OCI-LY3 (cell line): ENCODE measurements around the gene SNURF.
"Not testable (repeated sequence)": the region's sequence is repeated elsewhere in the genome, so short reads cannot be mapped to it uniquely, and the experiment has no call there.

ENCODE experiments used
- H2AFZ ChIP-seq: fragments of 200-600, 300-600 bp; shearing (Covaris generic); 2 replicates; pipeline ENCODE4 v1.6.0; 2014; ENCODE audit warnings: antibody characterized with exemption, low read depth, low read length
- H3K27ac ChIP-seq: fragments of 200-600, 300-600 bp; sonication (generic); 2 replicates; pipeline ENCODE4 v1.5.1; 2014; ENCODE audit warnings: mild to moderate bottlenecking, low read length, moderate library complexity, mixed read lengths
- H3K27me3 ChIP-seq: fragments of 200-600, 300-600 bp; sonication (generic); 2 replicates; pipeline ENCODE4 v1.6.1; 2014; ENCODE audit warnings: low read depth, low read length, mixed read lengths
- H3K36me3 ChIP-seq: fragments of 200-600, 300-600 bp; sonication (generic); replicated peaks from 2 replicates; pipeline ENCODE3; 2014; ENCODE audit warnings: low read depth, low read length, mixed read lengths
- H3K4me1 ChIP-seq: fragments of 300-600, 200-600 bp; sonication (generic); 2 replicates; pipeline ENCODE4 v1.6.1; 2014; ENCODE audit warnings: low read length, mixed read lengths
- H3K4me2 ChIP-seq: fragments of 200-600, 300-600 bp; sonication (generic); 2 replicates; pipeline ENCODE4 v1.6.1; 2014; ENCODE audit warnings: low read length, mixed read lengths
- H3K4me3 ChIP-seq: fragments of 300-600, 200-600 bp; sonication (generic); 2 replicates; pipeline ENCODE4 v1.5.1; 2014; ENCODE audit warnings: antibody characterized with exemption, mild to moderate bottlenecking, low read length, moderate library complexity
- H3K79me2 ChIP-seq: fragments of 300-600, 200-600 bp; shearing (Covaris generic); 2 replicates; pipeline ENCODE4 v1.6.1; 2014; ENCODE audit warnings: mild to moderate bottlenecking, low read length, mixed read lengths
- H3K9ac ChIP-seq: fragments of 300-600, 200-600 bp; shearing (Covaris generic); 2 replicates; pipeline ENCODE4 v1.6.0; 2014; ENCODE audit warnings: mild to moderate bottlenecking, low read length, moderate library complexity
- H3K9me3 ChIP-seq: fragments of 200-600, 300-600 bp; shearing (Covaris generic); 2 replicates; pipeline ENCODE4 v1.6.1; 2014; ENCODE audit warnings: low read length, mixed read lengths; ENCODE audit not compliant: insufficient read depth
- H4K20me1 ChIP-seq: fragments of 200-600, 300-600 bp; sonication (generic); 2 replicates; pipeline ENCODE4 v1.6.1; 2016; ENCODE audit warnings: low read length, mixed read lengths; ENCODE audit not compliant: insufficient read depth
- EZH2phosphoT487 ChIP-seq: fragments of 200-600 bp; shearing (Covaris generic); IDR thresholded peaks from 2 replicates; pipeline ENCODE4 v1.6.1; 2018; ENCODE audit warnings: antibody characterized with exemption, mixed run types, low read depth
- TF ChIP-seq, protein P1 (sequence below): fragments of 200-600, 300-600 bp; sonication (generic); IDR thresholded peaks from 2 replicates; pipeline ENCODE4 v1.5.1; 2014; ENCODE audit warnings: antibody characterized with exemption, low read length, low read depth

The SNURF gene

DNA sequence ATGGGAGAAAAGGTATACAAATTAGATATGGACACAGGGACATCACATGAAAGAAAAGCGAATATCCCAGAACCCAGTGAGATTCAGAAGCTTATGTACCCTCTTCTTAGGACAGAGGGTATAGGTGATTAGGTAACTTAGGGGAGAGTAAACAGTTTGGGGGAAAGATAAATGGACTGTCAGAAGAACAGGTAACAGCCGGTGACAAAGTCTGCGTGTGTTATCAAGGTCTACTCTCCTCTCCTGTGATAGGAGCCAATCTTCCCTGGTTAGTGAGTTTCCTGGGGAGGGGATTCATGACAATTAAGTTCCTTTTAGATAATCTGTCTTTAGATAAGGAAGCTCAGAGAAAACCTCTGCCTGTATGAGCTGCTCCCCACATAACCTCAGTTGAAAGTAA lies 30.6 kb upstream of the SNURF start:
- H3K9ac ChIP-seq = no peak overlapping the region
- H3K4me1 ChIP-seq = no peaks in the 10 kb centered on the region
- H3K27me3 ChIP-seq = no peaks in the 10 kb centered on the region
- H3K27ac ChIP-seq = no peak overlapping the region
- no peak overlapping the region for H3K4me2 ChIP-seq
- H3K36me3 ChIP-seq = no peaks in the 10 kb centered on the region
- H2AFZ ChIP-seq = no peak overlapping the region
- no peak for TF ChIP-seq EZH2phosphoT487
- TF ChIP-seq, protein P1, sequence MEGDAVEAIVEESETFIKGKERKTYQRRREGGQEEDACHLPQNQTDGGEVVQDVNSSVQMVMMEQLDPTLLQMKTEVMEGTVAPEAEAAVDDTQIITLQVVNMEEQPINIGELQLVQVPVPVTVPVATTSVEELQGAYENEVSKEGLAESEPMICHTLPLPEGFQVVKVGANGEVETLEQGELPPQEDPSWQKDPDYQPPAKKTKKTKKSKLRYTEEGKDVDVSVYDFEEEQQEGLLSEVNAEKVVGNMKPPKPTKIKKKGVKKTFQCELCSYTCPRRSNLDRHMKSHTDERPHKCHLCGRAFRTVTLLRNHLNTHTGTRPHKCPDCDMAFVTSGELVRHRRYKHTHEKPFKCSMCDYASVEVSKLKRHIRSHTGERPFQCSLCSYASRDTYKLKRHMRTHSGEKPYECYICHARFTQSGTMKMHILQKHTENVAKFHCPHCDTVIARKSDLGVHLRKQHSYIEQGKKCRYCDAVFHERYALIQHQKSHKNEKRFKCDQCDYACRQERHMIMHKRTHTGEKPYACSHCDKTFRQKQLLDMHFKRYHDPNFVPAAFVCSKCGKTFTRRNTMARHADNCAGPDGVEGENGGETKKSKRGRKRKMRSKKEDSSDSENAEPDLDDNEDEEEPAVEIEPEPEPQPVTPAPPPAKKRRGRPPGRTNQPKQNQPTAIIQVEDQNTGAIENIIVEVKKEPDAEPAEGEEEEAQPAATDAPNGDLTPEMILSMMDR = no peak
- no peak overlapping the region for H3K4me3 ChIP-seq
- H4K20me1 ChIP-seq = no peaks in the 10 kb centered on the region
- no peaks in the 10 kb centered on the region for H3K79me2 ChIP-seq
- H3K9me3 ChIP-seq = no peaks in the 10 kb centered on the region

DNA sequence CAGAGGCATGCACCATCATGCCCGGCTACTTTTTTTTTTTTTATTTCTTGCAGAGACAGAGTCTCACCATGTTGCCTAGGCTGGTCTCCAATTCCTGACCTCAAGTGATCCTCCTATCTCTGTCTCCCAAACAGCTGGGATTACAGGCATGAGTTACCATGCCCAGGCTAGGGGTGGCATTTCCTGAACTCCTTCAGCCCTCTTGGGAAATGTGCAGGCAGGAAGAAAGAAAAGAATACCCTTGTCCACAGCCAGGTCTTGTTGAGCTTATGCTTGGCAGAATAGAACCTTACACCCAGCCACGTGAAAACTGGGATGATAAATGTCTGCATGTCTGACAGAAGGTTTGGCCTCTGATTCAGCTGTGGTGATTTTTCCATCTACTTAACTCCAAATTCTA lies 30.2 kb upstream of the SNURF start:
- H3K4me3 ChIP-seq = no peak overlapping the region
- no peaks in the 10 kb centered on the region for H3K9me3 ChIP-seq
- no peak overlapping the region for H3K4me2 ChIP-seq
- no peaks in the 10 kb centered on the region for H3K36me3 ChIP-seq
- H3K27me3 ChIP-seq = no peaks in the 10 kb centered on the region
- no peak overlapping the region for H3K9ac ChIP-seq
- H2AFZ ChIP-seq = no peak overlapping the region
- TF ChIP-seq EZH2phosphoT487 = no peak
- TF ChIP-seq, protein P1 = no peak
- no peaks in the 10 kb centered on the region for H3K4me1 ChIP-seq
- H3K79me2 ChIP-seq = no peaks in the 10 kb centered on the region
- H4K20me1 ChIP-seq = no peaks in the 10 kb centered on the region
- H3K27ac ChIP-seq = no peak overlapping the region

DNA sequence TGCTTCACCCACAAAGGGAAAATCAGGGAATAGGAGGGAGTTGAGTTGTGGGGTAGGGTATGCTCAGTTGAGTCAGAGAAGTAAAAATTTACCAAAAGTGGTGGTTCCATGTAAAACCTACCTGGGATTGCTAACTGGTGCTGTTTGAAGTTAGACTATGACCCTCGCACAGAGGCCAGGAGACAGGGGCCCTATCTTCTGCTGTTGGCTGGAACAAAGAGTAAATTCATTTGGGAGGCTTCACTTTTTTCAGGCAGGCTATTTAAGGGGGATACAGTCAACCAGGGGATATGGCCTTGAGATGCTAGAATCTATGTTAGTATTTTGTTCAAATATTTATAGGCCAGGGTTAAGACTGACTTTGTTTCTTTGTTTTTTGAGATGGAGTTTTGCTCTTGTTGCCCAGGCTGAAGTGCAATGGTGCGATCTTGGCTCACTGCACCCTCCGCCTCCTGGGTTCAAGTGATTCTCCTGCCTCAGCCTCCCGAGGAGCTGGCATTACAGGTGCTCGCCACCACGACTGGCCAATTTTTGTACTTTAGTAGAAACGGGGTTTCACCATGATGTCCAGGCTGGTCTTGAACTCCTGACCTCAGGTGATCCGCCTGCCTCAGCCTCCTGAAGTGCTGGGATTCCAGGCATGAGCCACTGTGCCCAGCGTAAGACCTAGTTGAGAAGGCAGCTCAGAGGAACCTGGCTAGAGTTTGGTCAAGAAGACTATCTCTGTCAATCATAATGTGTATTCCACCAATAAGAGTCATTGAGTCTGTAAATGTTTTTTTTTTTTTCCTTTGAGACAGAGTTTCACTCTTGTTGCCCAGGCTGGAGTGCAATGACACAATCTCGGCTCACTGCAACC lies 22.7 kb upstream of the SNURF start:
- not testable (repeated sequence) for H3K36me3 ChIP-seq, H3K27me3 ChIP-seq, H3K79me2 ChIP-seq, H3K9me3 ChIP-seq, H2AFZ ChIP-seq, H3K4me3 ChIP-seq, H4K20me1 ChIP-seq, H3K4me2 ChIP-seq, H3K9ac ChIP-seq, H3K4me1 ChIP-seq, H3K27ac ChIP-seq

DNA sequence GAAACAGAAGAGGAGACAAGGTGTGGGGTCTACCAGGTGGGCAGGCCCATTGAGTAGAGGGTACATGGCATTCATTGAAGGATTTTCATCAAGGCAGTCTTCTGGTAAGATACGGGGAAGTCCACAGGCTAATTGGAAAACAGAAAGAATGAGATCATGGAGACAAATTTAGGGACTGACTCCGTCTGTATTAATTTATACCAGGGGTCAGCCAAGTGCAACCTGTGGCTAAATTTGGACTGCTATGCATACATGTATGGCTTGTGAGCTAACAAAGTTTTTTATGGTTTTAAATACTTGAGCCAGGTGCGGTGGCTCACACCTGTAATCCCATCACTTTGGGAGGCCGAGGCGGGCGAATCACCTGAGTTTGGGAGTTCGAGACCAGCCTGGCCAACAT lies 21.1 kb upstream of the SNURF start:
- Histone ChIP-seq H3K27me3 (no peaks in the 10 kb centered on the region), H3K9ac (no peak overlapping the region), H3K4me3 (no peak overlapping the region), H3K9me3 (no peaks in the 10 kb centered on the region), H3K79me2 (no peaks in the 10 kb centered on the region), H3K4me1 (no peaks in the 10 kb centered on the region), H2AFZ (no peak overlapping the region), H4K20me1 (no peaks in the 10 kb centered on the region), H3K4me2 (no peak overlapping the region), H3K36me3 (no peaks in the 10 kb centered on the region), H3K27ac (no peak overlapping the region)
- no peak for TF ChIP-seq EZH2phosphoT487
- TF ChIP-seq, protein P1 = no peak

DNA sequence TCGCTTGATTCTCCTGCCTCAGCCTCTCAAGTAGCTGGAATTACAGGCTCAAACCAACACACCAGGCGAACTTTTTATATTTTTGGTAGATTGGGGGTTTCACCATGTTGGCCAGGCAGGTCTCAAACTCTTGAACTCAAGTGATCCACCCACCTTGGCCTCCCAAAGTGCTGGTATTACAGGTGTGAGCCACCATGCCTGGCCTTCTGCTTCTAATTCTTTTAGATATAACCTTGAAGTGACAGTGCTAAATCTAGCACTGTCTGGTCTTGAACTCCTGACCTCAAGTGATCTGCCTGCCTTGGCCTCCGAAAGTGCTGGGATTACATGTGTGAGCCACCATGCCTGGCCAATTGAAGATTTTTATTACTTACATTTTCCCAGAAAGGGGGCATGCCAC lies 16.6 kb upstream of the SNURF start:
- H3K4me3 ChIP-seq, H3K9me3 ChIP-seq, H3K27me3 ChIP-seq, H3K27ac ChIP-seq, H4K20me1 ChIP-seq, H3K79me2 ChIP-seq, H3K4me1 ChIP-seq, H3K4me2 ChIP-seq, H3K36me3 ChIP-seq, H3K9ac ChIP-seq, H2AFZ ChIP-seq: not testable (repeated sequence)
